ENCODE measurements around the gene STEAP1B. TPM values are rescaled to one million over a fixed set of nuclear protein-coding genes. Genes with fewer than 3 reads are reported as not detected.

STEAP1B gene
- total and polyA plus RNA-seq, 2 donors (not counting 3 experiments of a cell fraction or from before 2014, with no cell fraction given) = 32.2 to 46.1 TPM

- BruUV-seq (replicated peaks) = no TSS peak
- FAIRE-seq (no peak), DNase-seq (ENCODE audit: low read depth, low spot score) (no peak)
- intact Hi-C loops (cut with micrococcal nuclease) (no loop called here), dilution Hi-C loops (cut with MboI; ENCODE audit: extremely low pct_ligation_motif_present, low sequenced_read_pairs) (loop anchor here (25.0 kb wide), 1 partner anchor 357 kb away; no protein-coding TSS in a partner anchor)
- peaks cover under 1% of the 10 kb centered on the region for H3K79me2 ChIP-seq (ENCODE audit: control insufficient read depth, insufficient read depth, low read length)
- no peak overlapping the region for H3K4me3 ChIP-seq (replicated peaks in 1 of 3; ENCODE audit: insufficient read depth in 1 of 3, low read depth in 1 of 3, low read length in 3 of 3)
- H3K4me2 ChIP-seq (ENCODE audit: insufficient read depth, low read length) = no peak overlapping the region
- H3K36me3 ChIP-seq (ENCODE audit: control insufficient read depth in 2 of 2, extremely low read depth in 1 of 2, insufficient read depth in 2 of 2, low read length in 2 of 2) = peaks cover 0 to 2% of the 10 kb centered on the region in 2 experiments
- no peaks in the 10 kb centered on the region for H3K9me3 ChIP-seq (replicated peaks; ENCODE audit: control insufficient read depth, insufficient read depth, low read length)
- no peak overlapping the region for H2AFZ ChIP-seq (ENCODE audit: low read depth, low read length)
- no peaks in the 10 kb centered on the region for H3K4me1 ChIP-seq (ENCODE audit: control insufficient read depth, extremely low read depth, insufficient read depth, low read length)
- H3K9me1 ChIP-seq (replicated peaks; ENCODE audit: control insufficient read depth, extremely low read depth, insufficient read depth, low read length) = no peaks in the 10 kb centered on the region
- POLR2A ChIA-PET = no interaction called here
- H3K27ac ChIP-seq (ENCODE audit: insufficient read depth, low read depth, low read length) = no peak overlapping the region
- no peak for TF ChIP-seq EZH2 (IDR thresholded peaks at IDR 0.05; ENCODE audit: borderline replicate concordance, low read depth, low read length, severe bottlenecking)
- TF ChIP-seq GATA2 (IDR thresholded peaks at IDR 0.05; ENCODE audit: insufficient read depth, insufficient read length, low read depth, low read length) = no peak
- no peak for TF ChIP-seq JUN (IDR thresholded peaks at IDR 0.05; ENCODE audit: borderline replicate concordance, insufficient read depth, insufficient read length, low read depth)
- no peak for TF ChIP-seq POLR2A (IDR thresholded peaks at IDR 0.05; ENCODE audit: low read depth, low read length)
- TF ChIP-seq FOS (IDR thresholded peaks at IDR 0.05; ENCODE audit: borderline replicate concordance, insufficient read depth, low read length) = no peak
- no peak for TF ChIP-seq MYC (IDR thresholded peaks at IDR 0.05; ENCODE audit: low read depth, low read length)
- no peak for TF ChIP-seq CTCF (IDR thresholded peaks at IDR 0.05; ENCODE audit: extremely low read depth in 1 of 2, insufficient read depth in 1 of 2, low read depth in 1 of 2, low read length in 2 of 2)
- TF ChIP-seq MAX (IDR thresholded peaks at IDR 0.05; ENCODE audit: insufficient read depth, insufficient read length) = no peak
- no peak for TF ChIP-seq POLR2AphosphoS5 (IDR thresholded peaks at IDR 0.05; ENCODE audit: insufficient read depth, low read depth, low read length)
- CTCF ChIA-PET = interaction anchor here (0.9 to 1.4 kb wide), 8 partner anchors 9 to 360 kb away, joined by 3 to 8 read pairs (median 3); no protein-coding TSS in a partner anchor
- H3K9ac ChIP-seq (replicated peaks; ENCODE audit: extremely low read depth, insufficient read depth, low read length) = no peak overlapping the region
- no peaks in the 10 kb centered on the region for H4K20me1 ChIP-seq (replicated peaks; ENCODE audit: control insufficient read depth, extremely low read depth, insufficient read depth, low read length)
- H3K27me3 ChIP-seq (ENCODE audit: control insufficient read depth in 2 of 2, insufficient read depth in 2 of 2, low read length in 2 of 2) = no peaks in the 10 kb centered on the region
Measured at GRCh38 chr7:22469371-22470143, 30.4 kb downstream of the STEAP1B start.
